ENCODE results near the gene RNPEPL1. TPM values are rescaled to one million over a fixed set of nuclear protein-coding genes. Genes with fewer than 3 reads are reported as not detected.
A peak's percentile ranks its signal among the peaks of the same experiment; 100 is the strongest.

The RNPEPL1 gene
- total RNA-seq, 1 experiment from 2014 or later, result 31.5 TPM

DNA sequence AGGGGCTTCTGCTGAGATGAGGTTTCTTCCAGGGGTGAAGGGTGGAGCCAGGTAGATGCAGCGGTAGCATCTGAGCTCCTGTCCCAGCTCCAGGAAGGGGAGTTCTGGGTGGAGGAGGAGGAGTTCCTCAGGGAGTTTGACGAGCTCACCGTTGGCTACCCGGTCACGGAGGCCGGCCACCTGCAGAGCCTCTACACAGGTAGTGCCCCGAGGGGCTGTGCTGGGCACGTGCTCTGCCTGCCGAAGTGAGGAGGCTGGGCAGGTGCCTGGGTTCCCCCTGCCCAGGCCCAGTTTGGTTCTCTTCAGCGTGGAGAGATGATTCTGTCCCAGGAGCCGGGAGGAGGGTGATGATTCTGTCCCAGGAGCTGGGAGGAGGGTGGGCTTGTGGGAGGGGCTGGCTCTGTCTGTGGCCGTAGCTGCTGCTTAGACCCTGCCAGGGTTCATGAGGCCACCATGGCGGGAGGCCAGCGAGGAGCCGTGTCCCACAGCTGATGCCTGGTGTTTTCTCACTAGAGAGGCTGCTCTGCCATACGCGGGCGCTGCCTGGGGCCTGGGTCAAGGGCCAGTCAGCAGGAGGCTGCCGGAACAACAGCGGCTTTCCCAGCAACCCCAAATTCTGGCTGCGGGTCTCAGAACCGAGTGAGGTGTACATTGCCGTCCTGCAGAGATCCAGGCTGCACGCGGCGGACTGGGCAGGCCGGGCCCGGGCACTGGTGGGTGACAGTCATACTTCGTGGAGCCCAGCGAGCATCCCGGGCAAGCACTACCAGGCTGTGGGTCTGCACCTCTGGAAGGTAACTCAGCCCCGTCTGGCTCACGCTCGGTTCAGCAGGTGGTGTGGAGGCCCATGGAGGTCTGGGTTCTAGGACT lies 26.5 kb downstream of the RNPEPL1 start:
- CTCF ChIA-PET, result no interaction called here
- Mint-ChIP-seq H3K9me3 (ENCODE audit: unreplicated experiment) (no peaks in the 10 kb centered on the region), H3K27me3 (ENCODE audit: insufficient read depth, unreplicated experiment) (no peaks in the 10 kb centered on the region), H3K36me3 (ENCODE audit: insufficient read depth, unreplicated experiment) (peaks cover 11% of the 10 kb centered on the region), H3K4me1 (ENCODE audit: insufficient read depth, unreplicated experiment) (no peaks in the 10 kb centered on the region), H3K4me3 (ENCODE audit: unreplicated experiment) (no peak overlapping the region), H3K27ac (ENCODE audit: low read depth, unreplicated experiment) (no peak overlapping the region)
- DNase-seq (ENCODE audit: unreplicated experiment), result no peak
- no TSS peak for BruUV-seq (replicated peaks)
- POLR2A ChIA-PET, result no interaction called here
- TF ChIP-seq, protein P1, sequence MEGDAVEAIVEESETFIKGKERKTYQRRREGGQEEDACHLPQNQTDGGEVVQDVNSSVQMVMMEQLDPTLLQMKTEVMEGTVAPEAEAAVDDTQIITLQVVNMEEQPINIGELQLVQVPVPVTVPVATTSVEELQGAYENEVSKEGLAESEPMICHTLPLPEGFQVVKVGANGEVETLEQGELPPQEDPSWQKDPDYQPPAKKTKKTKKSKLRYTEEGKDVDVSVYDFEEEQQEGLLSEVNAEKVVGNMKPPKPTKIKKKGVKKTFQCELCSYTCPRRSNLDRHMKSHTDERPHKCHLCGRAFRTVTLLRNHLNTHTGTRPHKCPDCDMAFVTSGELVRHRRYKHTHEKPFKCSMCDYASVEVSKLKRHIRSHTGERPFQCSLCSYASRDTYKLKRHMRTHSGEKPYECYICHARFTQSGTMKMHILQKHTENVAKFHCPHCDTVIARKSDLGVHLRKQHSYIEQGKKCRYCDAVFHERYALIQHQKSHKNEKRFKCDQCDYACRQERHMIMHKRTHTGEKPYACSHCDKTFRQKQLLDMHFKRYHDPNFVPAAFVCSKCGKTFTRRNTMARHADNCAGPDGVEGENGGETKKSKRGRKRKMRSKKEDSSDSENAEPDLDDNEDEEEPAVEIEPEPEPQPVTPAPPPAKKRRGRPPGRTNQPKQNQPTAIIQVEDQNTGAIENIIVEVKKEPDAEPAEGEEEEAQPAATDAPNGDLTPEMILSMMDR (IDR thresholded peaks at IDR 0.05; ENCODE audit: unreplicated experiment), result no peak
- intact Hi-C loops (cut with micrococcal nuclease), result no loop called here

DNA sequence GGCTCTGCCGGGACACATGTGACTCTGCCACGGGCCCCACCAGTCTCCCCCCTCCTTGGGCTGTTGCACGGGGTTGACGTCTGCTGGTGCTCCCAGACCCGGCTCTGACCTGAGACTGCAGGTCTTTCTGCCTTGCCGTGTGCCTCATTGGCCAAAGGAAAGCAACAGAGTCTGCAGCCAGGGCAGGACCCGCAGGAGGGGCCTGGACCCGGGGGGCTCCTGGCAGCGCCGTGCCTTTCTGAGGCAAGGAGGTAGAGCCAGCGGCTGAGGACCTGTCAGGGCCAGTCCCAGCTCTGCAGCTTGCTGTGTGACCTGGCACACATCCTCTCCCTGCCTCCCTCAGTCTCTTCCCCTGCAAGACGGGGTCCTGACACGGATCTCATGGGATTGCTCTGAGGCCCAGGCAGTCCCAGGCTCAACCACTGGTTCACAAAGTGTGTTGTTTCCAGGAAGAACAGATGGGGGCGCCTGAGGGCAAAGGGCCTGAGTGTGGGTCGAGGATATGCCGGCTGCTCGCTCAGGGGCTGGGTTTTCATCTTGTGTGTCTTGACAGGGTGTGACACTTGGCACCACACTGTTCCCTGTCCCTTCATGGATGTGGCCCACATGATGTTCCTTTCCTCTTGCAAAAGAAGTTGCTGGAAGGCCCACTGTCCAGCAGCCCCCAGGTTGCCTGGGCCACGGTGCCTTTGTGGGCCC lies 27.2 kb downstream of the RNPEPL1 start:
- TF ChIP-seq, protein P1 (IDR thresholded peaks at IDR 0.05; ENCODE audit: unreplicated experiment), result peak; percentile 16
- intact Hi-C loops (cut with micrococcal nuclease), result no loop called here
- Mint-ChIP-seq H3K36me3 (ENCODE audit: insufficient read depth, unreplicated experiment) (peaks cover 11% of the 10 kb centered on the region), H3K9me3 (ENCODE audit: unreplicated experiment) (no peaks in the 10 kb centered on the region), H3K4me3 (ENCODE audit: unreplicated experiment) (no peak overlapping the region), H3K27me3 (ENCODE audit: insufficient read depth, unreplicated experiment) (no peaks in the 10 kb centered on the region), H3K27ac (ENCODE audit: low read depth, unreplicated experiment) (no peak overlapping the region), H3K4me1 (ENCODE audit: insufficient read depth, unreplicated experiment) (no peaks in the 10 kb centered on the region)
- POLR2A ChIA-PET, result no interaction called here
- CTCF ChIA-PET, result no interaction called here
- no TSS peak for BruUV-seq (replicated peaks)
- DNase-seq (ENCODE audit: unreplicated experiment), result no peak

DNA sequence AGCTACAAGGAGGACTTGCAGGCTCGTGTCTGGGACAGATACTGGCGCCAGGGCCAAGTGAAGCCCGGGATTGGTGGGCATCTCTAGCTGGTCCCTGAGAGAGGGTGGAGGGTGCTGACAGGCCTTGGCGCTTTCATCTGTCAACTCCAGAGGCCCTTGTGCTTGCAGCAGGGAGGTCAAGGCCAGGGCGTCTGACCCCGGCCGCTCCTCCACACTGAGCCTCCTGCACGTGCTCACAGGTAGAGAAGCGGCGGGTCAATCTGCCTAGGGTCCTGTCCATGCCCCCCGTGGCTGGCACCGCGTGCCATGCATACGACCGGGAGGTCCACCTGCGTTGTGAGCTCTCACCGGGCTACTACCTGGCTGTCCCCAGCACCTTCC lies 27.8 kb downstream of the RNPEPL1 start:
- CTCF ChIA-PET, result no interaction called here
- no peaks in the 10 kb centered on the region for H3K4me1 Mint-ChIP-seq (ENCODE audit: insufficient read depth, unreplicated experiment)
- no peak for DNase-seq (ENCODE audit: unreplicated experiment)
- H3K4me3 Mint-ChIP-seq (ENCODE audit: unreplicated experiment), result no peak overlapping the region
- H3K27me3 Mint-ChIP-seq (ENCODE audit: insufficient read depth, unreplicated experiment), result no peaks in the 10 kb centered on the region
- POLR2A ChIA-PET, result no interaction called here
- intact Hi-C loops (cut with micrococcal nuclease), result no loop called here
- H3K36me3 Mint-ChIP-seq (ENCODE audit: insufficient read depth, unreplicated experiment), result peaks cover 15% of the 10 kb centered on the region
- TF ChIP-seq, protein P1 (IDR thresholded peaks at IDR 0.05; ENCODE audit: unreplicated experiment), result no peak
- no peaks in the 10 kb centered on the region for H3K9me3 Mint-ChIP-seq (ENCODE audit: unreplicated experiment)
- no TSS peak for BruUV-seq (replicated peaks)
- no peak overlapping the region for H3K27ac Mint-ChIP-seq (ENCODE audit: low read depth, unreplicated experiment)

DNA sequence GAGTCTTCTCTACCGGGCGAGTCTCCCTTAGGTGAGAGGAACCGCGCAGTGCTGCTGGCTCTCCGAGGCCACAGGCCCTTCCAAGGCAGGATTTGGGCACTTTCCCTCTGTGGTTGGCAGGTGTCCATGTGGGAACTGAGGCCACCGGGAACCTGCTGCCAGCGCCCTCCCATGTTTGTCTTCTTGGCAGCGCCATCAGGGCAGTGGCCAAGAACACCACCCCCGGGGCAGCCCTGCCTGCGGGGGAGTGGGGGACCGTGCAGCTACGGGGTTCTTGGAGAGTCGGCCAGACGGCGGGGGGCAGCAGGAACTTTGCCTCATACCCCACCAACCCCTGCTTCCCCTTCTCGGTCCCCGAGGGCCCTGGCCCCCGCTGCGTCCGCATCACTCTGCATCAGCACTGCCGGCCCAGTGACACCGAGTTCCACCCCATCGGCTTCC lies 28.2 kb downstream of the RNPEPL1 start:
- no peak overlapping the region for H3K4me3 Mint-ChIP-seq (ENCODE audit: unreplicated experiment)
- intact Hi-C loops (cut with micrococcal nuclease), result no loop called here
- H3K36me3 Mint-ChIP-seq (ENCODE audit: insufficient read depth, unreplicated experiment), result peaks cover 12% of the 10 kb centered on the region
- CTCF ChIA-PET, result no interaction called here
- H3K27ac Mint-ChIP-seq (ENCODE audit: low read depth, unreplicated experiment), result no peak overlapping the region
- BruUV-seq (replicated peaks), result no TSS peak
- H3K4me1 Mint-ChIP-seq (ENCODE audit: insufficient read depth, unreplicated experiment), result no peaks in the 10 kb centered on the region
- H3K9me3 Mint-ChIP-seq (ENCODE audit: unreplicated experiment), result no peaks in the 10 kb centered on the region
- TF ChIP-seq, protein P1 (IDR thresholded peaks at IDR 0.05; ENCODE audit: unreplicated experiment), result no peak
- POLR2A ChIA-PET, result interaction anchor here (1.2 kb wide), 1 partner anchor 9 kb away, joined by 3 read pairs; no protein-coding TSS in a partner anchor
- no peak for DNase-seq (ENCODE audit: unreplicated experiment)
- no peaks in the 10 kb centered on the region for H3K27me3 Mint-ChIP-seq (ENCODE audit: insufficient read depth, unreplicated experiment)
